Spleen (tissue), 11 donors: Measurements from ENCODE around the gene PTGER1. TPM values are rescaled to one million over a fixed set of nuclear protein-coding genes. Genes with fewer than 3 reads are reported as not detected.
"Not testable (repeated sequence)": the region's sequence is repeated elsewhere in the genome, so short reads cannot be mapped to it uniquely, and the experiment has no call there.

Experiments used
- DNase-seq: peaks from one replicate; pipeline ENCODE4 v3.0.0-alpha.2; 2020
- H3K27ac ChIP-seq, 8 donors: fragments of 200-600 bp; sonication (generic) in 7 of 8; 1 replicate in 4 of 8; 2 replicates in 4 of 8; pipeline versions ENCODE4 v1.5.0 to v1.8.0; 2016 to 2021; ENCODE audit warnings: inconsistent platforms in 4 of 8, mild to moderate bottlenecking in 4 of 8, moderate library complexity in 1 of 8
- H3K27me3 ChIP-seq, 7 donors: fragments of 200-600 bp; sonication (generic) in 6 of 7; replicated peaks in 1 of 7; 1 replicate in 4 of 7; 2 replicates in 3 of 7; pipeline versions ENCODE4 v1.5.0 to v1.8.0; 2016 to 2021; ENCODE audit warnings: inconsistent platforms in 3 of 7, mild to moderate bottlenecking in 1 of 7
- H3K36me3 ChIP-seq, 6 donors: fragments of 200-600 bp; sonication (generic) in 5 of 6; 1 replicate in 4 of 6; 2 replicates in 2 of 6; pipeline versions ENCODE4 v1.5.0 to v1.8.0; 2016 to 2021; ENCODE audit warnings: inconsistent platforms in 2 of 6
- H3K4me1 ChIP-seq, 6 donors: fragments of 200-600 bp; sonication (generic) in 5 of 6; 1 replicate in 3 of 6; 2 replicates in 3 of 6; pipeline versions ENCODE4 v1.5.0 to v1.8.0; 2016 to 2021; ENCODE audit warnings: inconsistent platforms in 3 of 6
- H3K4me3 ChIP-seq, 8 donors: fragments of 200-600 bp; sonication (generic) in 7 of 8; 1 replicate in 4 of 8; 2 replicates in 4 of 8; pipeline versions ENCODE4 v1.5.0 to v1.8.0; 2016 to 2021; ENCODE audit warnings: inconsistent platforms in 4 of 8, mild to moderate bottlenecking in 4 of 8, moderate library complexity in 2 of 8
- H3K9me3 ChIP-seq, 8 donors: fragments of 200-600 bp; sonication (generic) in 7 of 8; 1 replicate in 4 of 8; 2 replicates in 4 of 8; pipeline versions ENCODE4 v1.5.0 to v1.8.0; 2016 to 2021; ENCODE audit warnings: inconsistent platforms in 4 of 8
- POLR2A ChIP-seq, 3 donors: fragments of 450-650 bp; IDR thresholded peaks; one replicate each; pipeline ENCODE4 v1.5.1; 2017; ENCODE audit warnings: antibody characterized with exemption in 3 of 3, mild to moderate bottlenecking in 1 of 3
- POLR2AphosphoS5 ChIP-seq, 3 donors: sonication (generic); formaldehyde crosslinking; IDR thresholded peaks; one replicate each; pipeline ENCODE4 v1.5.1; 2017; ENCODE audit warnings: antibody characterized with exemption in 3 of 3
- WGBS, 5 donors: extraction: QIAGEN DNeasy Blood & Tissue Kit in 3 of 5; methylation state at CpG; one replicate each; pipeline versions ENCODE4 v1.1.5 to v1.1.7; 2013 to 2018; 5-methylcytosine and 5-hydroxymethylcytosine counted together
- intact Hi-C: fragments of 100-400 bp; cut with DNase I; formaldehyde crosslinking; loops from one replicate; pipeline ENCODE4 v1.15.0; 2023; ENCODE audit warnings: low total_unique reads
- polyA plus RNA-seq, 3 donors: library from polyadenylated mRNA; stranded (reverse); fragments of 200-250 nt; gene quantifications; one replicate each; pipeline ENCODE4 v1.2.1, GENCODE V29; 2013
- total RNA-seq, 7 donors: library from RNA; depleted of rRNA in 3 of 7; stranded (reverse); fragments of >200 nt in 3 of 7; fragmentation: NEBNext Ultra II Directional in 4 of 7; extraction: Animal tissue kit (Norgen Biotek cat#: 25700) in 4 of 7; gene quantifications; one replicate each; pipeline versions ENCODE4 v1.1.0 to v1.2.1, GENCODE V29; 2016 to 2021
- TF ChIP-seq, protein P1 (sequence below), 11 experiments: fragments of 200-600 bp in 7 of 11; fragments of 450-650 bp in 4 of 11; sonication (generic) in 4 of 11; IDR thresholded peaks in 8 of 11; conservative IDR thresholded peaks in 3 of 11; 1 replicate in 7 of 11; 2 replicates in 4 of 11; pipeline versions ENCODE4 v1.4.0 to v1.8.0; 2016 to 2021; ENCODE audit warnings: antibody characterized with exemption in 11 of 11, inconsistent platforms in 4 of 11, mild to moderate bottlenecking in 1 of 11
- donor health status: healthy with polysubstance abuse.
- donor health status: DM: no; HTN: no; CAD: no; lungs with moderate emphysema.
- donor health status: DM: no; HTN: no; CAD: no.
- donor health status: Bipolar disorder and iron deficiency.
- donor health status: healthy.
- donor health status: DM: no; HTN: no; CAD: no.
- donor health status: DM: yes; HTN: yes; CAD: no.

Gene PTGER1
- total and polyA plus RNA-seq, 10 donors: 1.8 to 26.8 (median 8.0) TPM

DNA sequence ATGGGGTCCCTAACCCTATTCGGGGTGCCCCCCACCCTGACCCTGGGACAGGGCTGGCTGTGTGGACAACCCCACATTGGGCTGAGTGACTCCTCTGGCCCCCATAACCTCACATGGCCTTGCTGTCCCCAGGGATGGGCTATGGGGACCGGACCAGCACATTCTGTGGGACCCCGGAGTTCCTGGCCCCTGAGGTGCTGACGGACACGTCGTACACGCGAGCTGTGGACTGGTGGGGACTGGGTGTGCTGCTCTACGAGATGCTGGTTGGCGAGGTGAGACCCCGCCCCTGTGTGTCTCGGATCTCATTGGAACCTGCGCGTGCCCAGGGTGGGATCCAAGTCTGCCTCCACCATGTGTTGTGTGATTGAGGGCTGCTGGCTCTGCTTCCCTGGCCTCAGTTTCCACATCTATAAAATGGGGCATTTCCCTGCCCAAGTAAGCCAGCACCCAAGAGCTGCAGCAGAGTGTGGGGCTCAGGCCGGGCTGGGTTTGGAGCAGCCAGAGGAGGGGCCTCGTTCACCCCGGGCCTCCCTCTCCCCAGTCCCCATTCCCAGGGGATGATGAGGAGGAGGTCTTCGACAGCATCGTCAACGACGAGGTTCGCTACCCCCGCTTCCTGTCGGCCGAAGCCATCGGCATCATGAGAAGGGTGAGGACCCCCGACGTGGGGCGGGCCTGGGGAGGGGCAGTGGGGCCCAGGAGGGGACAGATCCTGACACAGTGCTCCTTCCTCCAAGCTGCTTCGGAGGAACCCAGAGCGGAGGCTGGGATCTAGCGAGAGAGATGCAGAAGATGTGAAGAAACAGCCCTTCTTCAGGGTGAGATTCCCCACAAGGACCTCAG, 4.9 kb downstream of the PTGER1 start:
- intact Hi-C loops: no loop called here
- H3K36me3 ChIP-seq: peaks cover 0 to 66% (median 64%) of the 10 kb centered on the region in 6 donors
- H3K27ac ChIP-seq: peak overlapping the region in 2 of 8 donors; percentile 21 to 55
- no peaks in the 10 kb centered on the region for H3K9me3 ChIP-seq
- H3K4me1 ChIP-seq: peaks cover 20 to 42% (median 37%) of the 10 kb centered on the region in 6 donors
- no peak overlapping the region for H3K4me3 ChIP-seq
- DNase-seq: no peak
- WGBS, 5 donors: 82 to 90% (median 84%) methylated on average over 20 to 32 of the region's 32 CpGs
- TF ChIP-seq POLR2AphosphoS5 (IDR thresholded peaks at IDR 0.05) (peak in 2 of 3 donors; percentile 57 to 71), POLR2A (IDR thresholded peaks at IDR 0.05) (no peak)
- TF ChIP-seq, protein P1, sequence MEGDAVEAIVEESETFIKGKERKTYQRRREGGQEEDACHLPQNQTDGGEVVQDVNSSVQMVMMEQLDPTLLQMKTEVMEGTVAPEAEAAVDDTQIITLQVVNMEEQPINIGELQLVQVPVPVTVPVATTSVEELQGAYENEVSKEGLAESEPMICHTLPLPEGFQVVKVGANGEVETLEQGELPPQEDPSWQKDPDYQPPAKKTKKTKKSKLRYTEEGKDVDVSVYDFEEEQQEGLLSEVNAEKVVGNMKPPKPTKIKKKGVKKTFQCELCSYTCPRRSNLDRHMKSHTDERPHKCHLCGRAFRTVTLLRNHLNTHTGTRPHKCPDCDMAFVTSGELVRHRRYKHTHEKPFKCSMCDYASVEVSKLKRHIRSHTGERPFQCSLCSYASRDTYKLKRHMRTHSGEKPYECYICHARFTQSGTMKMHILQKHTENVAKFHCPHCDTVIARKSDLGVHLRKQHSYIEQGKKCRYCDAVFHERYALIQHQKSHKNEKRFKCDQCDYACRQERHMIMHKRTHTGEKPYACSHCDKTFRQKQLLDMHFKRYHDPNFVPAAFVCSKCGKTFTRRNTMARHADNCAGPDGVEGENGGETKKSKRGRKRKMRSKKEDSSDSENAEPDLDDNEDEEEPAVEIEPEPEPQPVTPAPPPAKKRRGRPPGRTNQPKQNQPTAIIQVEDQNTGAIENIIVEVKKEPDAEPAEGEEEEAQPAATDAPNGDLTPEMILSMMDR (IDR thresholded peaks at IDR 0.05 in 8 of 11, conservative IDR thresholded peaks at IDR 0.05 in 3 of 11): no peak
- peaks cover 0 to 32% (median 30%) of the 10 kb centered on the region in 7 donors for H3K27me3 ChIP-seq

DNA sequence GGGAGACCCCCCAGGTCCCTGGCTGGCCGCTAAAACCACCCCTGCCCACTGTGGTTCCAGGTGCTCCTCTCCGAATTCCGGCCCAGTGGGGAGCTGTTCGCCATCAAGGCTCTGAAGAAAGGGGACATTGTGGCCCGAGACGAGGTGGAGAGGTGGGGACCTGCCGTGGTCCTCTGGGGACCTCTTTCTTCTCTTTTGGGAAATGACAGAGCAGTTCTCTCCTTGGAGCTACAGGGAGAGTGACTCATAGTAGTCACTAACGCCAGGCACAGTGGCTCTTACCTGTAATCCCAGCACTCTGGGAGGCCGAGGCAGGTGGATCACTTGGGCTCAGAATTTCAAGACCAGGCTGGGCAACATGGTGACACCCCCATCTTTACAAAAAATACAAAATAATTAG, 7.3 kb downstream of the PTGER1 start:
- Histone ChIP-seq H3K27ac (no peak overlapping the region), H3K4me3 (no peak overlapping the region), H3K9me3 (no peaks in the 10 kb centered on the region), H3K4me1 (peaks cover 8 to 17% (median 14%) of the 10 kb centered on the region in 6 donors), H3K36me3 (peaks cover 0 to 91% (median 88%) of the 10 kb centered on the region in 6 donors), H3K27me3 (peaks cover 0 to 8% (median 6%) of the 10 kb centered on the region in 7 donors)
- 73 to 84% (median 76%) methylated on average over 8 to 9 of the region's 9 CpGs for WGBS, 5 donors
- peak in 1 of 3 donors; percentile 7 for TF ChIP-seq POLR2AphosphoS5 (IDR thresholded peaks at IDR 0.05)
- TF ChIP-seq POLR2A (IDR thresholded peaks at IDR 0.05): no peak
- intact Hi-C loops: no loop called here
- DNase-seq: no peak

DNA sequence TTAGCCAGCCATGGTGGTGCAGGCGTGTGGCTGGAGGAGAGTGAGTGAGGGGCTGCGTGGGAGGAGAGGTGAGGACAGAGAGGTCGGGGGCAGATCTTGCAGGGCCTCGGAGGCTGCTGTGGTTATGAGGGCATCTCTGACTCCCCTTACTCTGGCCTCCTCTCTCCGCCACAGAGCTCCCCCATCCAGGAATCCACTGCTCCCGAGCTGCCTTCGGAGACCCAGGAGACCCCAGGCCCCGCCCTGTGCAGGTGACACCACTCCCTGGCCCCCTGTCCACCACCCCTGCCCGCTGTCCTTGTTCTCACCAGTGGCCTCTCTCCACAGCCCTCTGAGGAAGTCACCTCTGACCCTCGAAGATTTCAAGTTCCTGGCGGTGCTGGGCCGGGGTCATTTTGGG, 7.8 kb downstream of the PTGER1 start:
- TF ChIP-seq POLR2AphosphoS5 (IDR thresholded peaks at IDR 0.05) (peak in 2 of 3 donors; percentile 24 to 52), POLR2A (IDR thresholded peaks at IDR 0.05) (no peak)
- H3K27ac ChIP-seq: no peak overlapping the region
- whole genome bisulfite sequencing, 5 donors: 80 to 87% (median 84%) methylated on average over 12 of the region's 12 CpGs
- intact Hi-C loops: no loop called here
- H3K4me1 ChIP-seq: peaks cover 5 to 13% (median 10%) of the 10 kb centered on the region in 6 donors
- H3K4me3 ChIP-seq: no peak overlapping the region
- DNase-seq: no peak
- H3K9me3 ChIP-seq: no peaks in the 10 kb centered on the region
- peaks cover 0 to 95% (median 92%) of the 10 kb centered on the region in 6 donors for H3K36me3 ChIP-seq
- H3K27me3 ChIP-seq: peaks cover 0 to 4% (median 2%) of the 10 kb centered on the region in 7 donors

DNA sequence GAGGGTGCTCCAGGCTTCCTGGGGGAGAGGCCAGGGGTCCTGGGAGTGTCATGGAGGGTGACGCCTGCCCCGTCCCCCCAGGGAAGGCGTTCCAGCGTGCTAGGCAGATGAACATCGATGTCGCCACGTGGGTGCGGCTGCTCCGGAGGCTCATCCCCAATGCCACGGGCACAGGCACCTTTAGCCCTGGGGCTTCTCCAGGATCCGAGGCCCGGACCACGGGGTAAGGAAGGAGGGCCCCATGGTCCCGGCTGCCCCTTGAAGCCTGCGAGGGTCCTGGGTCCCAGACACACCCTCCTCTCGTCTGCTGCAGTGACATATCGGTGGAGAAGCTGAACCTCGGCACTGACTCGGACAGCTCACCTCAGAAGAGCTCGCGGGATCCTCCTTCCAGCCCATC, 11.4 kb downstream of the PTGER1 start:
- DNase-seq: no peak

DNA sequence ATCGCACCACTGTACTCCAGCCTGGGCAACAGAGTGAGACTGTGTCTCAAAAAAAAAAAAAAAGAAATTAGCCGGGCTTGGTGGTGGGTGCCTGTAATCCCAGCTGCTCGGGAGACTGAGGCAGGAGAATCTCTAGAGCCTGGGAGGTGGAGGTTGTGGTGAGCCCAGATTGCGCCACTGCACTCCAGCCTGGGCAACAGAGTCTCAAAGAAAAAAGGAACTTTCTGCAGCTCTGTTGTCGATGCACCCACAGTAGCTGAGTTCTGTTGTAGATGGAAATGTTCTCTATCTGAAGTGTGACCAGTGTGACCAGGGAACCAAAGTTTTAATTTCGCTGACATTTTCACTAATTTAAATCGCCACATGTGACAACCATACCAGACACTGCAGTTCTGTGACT, 12.8 kb downstream of the PTGER1 start:
- DNase-seq, H3K4me3 ChIP-seq, H3K27ac ChIP-seq, intact Hi-C loops, H3K9me3 ChIP-seq, H3K27me3 ChIP-seq: not testable (repeated sequence)
- peaks cover 0 to 23% (median 5%) of the 10 kb centered on the region in 6 donors for H3K4me1 ChIP-seq
- H3K36me3 ChIP-seq: peaks cover 2 to 100% (median 97%) of the 10 kb centered on the region in 6 donors
- WGBS, 5 donors: 75 to 90% (median 86%) methylated on average over 6 to 7 of the region's 7 CpGs

More for the DNA sequence above, 11.4 kb downstream of the PTGER1 start:
- Histone ChIP-seq H3K4me1 (peaks cover 0 to 15% (median 4%) of the 10 kb centered on the region in 6 donors), H3K4me3 (no peak overlapping the region), H3K27ac (no peak overlapping the region), H3K36me3 (peaks cover 2 to 100% (median 97%) of the 10 kb centered on the region in 6 donors), H3K27me3 (no peaks in the 10 kb centered on the region), H3K9me3 (no peaks in the 10 kb centered on the region)
- TF ChIP-seq POLR2AphosphoS5 (IDR thresholded peaks at IDR 0.05): peak in 1 of 3 donors; percentile 59
- TF ChIP-seq, protein P1 (IDR thresholded peaks at IDR 0.05 in 8 of 11, conservative IDR thresholded peaks at IDR 0.05 in 3 of 11): no peak
- TF ChIP-seq POLR2A (IDR thresholded peaks at IDR 0.05): no peak
- WGBS, 5 donors: 94 to 98% (median 96%) methylated on average over 14 to 21 of the region's 21 CpGs
- intact Hi-C loops: no loop called here
